Measurements from ENCODE around the gene MYO6.

DNA sequence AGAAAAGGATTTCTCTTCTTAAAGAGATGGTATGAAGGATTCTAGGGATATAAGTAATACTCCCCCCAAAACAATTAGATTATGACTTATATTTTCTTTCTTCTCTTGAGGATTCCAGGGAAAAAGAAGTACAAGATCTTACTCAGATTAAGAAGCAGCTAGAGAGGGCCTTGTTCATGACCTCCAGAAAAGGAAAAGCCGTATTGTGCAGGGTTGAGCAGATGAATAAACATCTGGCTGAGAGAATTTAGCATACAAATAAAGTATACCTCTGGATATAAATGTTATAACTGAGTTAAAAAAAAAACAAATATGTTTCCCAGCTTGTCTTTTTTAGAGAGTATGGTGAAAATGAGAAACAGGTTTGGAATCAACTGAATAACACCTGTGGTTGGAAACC, 11.3 kb downstream of the MYO6 start:
- TF ChIP-seq TSHZ2 (CRISPR knock-in tag; IDR thresholded peaks at IDR 0.05) (no peak), ZNF8 (CRISPR knock-in tag; IDR thresholded peaks at IDR 0.05) (no peak), ISL1 (CRISPR knock-in tag; IDR thresholded peaks at IDR 0.05) (no peak), ZFP30 (CRISPR knock-in tag; IDR thresholded peaks at IDR 0.05) (no peak), ZFP3 (CRISPR knock-in tag; IDR thresholded peaks at IDR 0.05) (no peak), ARNTL (CRISPR knock-in tag; IDR thresholded peaks at IDR 0.05; ENCODE audit: borderline replicate concordance, low read depth) (no peak), RARB (CRISPR knock-in tag; IDR thresholded peaks at IDR 0.05) (no peak), SNAI2 (CRISPR knock-in tag; IDR thresholded peaks at IDR 0.05) (no peak)
- TF ChIP-seq, protein P1, sequence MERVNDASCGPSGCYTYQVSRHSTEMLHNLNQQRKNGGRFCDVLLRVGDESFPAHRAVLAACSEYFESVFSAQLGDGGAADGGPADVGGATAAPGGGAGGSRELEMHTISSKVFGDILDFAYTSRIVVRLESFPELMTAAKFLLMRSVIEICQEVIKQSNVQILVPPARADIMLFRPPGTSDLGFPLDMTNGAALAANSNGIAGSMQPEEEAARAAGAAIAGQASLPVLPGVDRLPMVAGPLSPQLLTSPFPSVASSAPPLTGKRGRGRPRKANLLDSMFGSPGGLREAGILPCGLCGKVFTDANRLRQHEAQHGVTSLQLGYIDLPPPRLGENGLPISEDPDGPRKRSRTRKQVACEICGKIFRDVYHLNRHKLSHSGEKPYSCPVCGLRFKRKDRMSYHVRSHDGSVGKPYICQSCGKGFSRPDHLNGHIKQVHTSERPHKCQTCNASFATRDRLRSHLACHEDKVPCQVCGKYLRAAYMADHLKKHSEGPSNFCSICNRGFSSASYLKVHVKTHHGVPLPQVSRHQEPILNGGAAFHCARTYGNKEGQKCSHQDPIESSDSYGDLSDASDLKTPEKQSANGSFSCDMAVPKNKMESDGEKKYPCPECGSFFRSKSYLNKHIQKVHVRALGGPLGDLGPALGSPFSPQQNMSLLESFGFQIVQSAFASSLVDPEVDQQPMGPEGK (CRISPR knock-in tag; IDR thresholded peaks at IDR 0.05; ENCODE audit: borderline replicate concordance) = no peak
